ENCODE measurements around the gene TBK1.

TBK1 gene

DNA sequence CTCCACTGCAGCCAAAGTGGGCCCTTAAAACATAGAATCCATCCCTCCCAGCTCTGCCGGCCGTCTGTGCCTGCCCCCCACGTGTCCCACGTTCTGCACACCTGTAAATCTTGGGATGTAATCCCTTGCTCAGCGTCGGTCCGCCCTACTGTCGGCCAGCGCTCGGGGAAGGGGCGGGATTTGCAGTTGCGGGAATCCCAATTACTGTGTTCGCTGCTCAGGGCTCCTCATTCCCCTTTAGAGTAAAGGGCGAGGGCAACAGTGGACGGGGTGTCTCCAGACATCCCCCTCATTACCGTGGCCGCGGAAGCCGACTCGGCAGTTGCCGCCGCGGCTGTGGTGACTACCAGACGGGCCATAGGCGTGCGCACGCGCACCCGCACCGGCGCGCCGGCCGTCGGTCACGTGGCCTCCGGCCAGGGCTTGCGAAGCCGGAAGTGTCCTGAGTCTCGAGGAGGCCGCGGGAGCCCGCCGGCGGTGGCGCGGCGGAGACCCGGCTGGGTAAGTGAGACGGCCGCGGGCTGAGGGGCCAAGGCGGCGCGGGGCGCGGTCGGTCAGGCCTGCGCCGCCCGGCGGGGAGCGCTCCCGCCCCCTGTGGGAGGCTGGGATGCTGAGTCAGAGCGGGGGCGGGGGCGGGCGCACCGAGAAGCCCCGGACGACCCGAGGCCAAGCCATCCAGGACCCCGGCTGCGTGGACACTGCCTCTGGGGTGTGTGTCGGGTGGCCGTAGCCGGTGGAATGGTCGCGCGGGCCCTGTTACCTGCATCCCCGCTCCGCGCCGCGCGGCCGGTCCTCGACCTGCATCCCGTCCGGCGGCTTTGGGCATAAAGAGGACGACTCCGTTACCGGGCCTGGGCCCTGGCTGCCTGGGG, at the start of gene TBK1:
Gene TBK1 (plus strand): TSS at position 434 of the 872 bp plus-strand sequence. CDS start 3,751 bp downstream, outside the sequence.
- in situ Hi-C loops (cut with MboI; ENCODE audit: low pct_unique_long_range_greater_than_20kb, low sequenced_read_pairs, unreplicated experiment): no loop called here
- peak; percentile 94 for DNase-seq (ENCODE audit: low spot score)
- TF ChIP-seq, protein P1, sequence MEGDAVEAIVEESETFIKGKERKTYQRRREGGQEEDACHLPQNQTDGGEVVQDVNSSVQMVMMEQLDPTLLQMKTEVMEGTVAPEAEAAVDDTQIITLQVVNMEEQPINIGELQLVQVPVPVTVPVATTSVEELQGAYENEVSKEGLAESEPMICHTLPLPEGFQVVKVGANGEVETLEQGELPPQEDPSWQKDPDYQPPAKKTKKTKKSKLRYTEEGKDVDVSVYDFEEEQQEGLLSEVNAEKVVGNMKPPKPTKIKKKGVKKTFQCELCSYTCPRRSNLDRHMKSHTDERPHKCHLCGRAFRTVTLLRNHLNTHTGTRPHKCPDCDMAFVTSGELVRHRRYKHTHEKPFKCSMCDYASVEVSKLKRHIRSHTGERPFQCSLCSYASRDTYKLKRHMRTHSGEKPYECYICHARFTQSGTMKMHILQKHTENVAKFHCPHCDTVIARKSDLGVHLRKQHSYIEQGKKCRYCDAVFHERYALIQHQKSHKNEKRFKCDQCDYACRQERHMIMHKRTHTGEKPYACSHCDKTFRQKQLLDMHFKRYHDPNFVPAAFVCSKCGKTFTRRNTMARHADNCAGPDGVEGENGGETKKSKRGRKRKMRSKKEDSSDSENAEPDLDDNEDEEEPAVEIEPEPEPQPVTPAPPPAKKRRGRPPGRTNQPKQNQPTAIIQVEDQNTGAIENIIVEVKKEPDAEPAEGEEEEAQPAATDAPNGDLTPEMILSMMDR (IDR thresholded peaks at IDR 0.05; ENCODE audit: extremely low read depth, insufficient read depth, missing control alignments): no peak

DNA sequence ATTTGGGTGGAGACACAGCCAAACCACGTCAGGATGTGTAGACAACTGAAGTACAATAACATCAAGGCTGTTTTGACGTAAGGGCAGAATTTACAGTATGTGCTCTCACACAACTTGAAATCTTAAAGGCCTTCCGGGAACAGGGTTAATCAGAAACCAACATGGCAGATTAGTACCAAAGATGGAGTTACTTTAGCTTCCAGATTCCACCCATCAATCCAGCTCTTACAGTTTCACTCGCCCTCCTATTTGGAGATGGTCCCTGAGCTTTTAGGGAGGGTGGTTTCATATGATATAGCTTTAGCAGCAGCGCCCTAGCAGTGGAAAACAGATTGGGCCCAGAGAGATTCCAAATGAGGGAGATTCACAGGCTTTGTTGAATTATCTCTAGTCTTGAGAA, 49.7 kb upstream of the TBK1 start:
- TF ChIP-seq, protein P1 (IDR thresholded peaks at IDR 0.05; ENCODE audit: extremely low read depth, insufficient read depth, missing control alignments): no peak
- DNase-seq (ENCODE audit: low spot score): no peak
- in situ Hi-C loops (cut with MboI; ENCODE audit: low pct_unique_long_range_greater_than_20kb, low sequenced_read_pairs, unreplicated experiment): no loop called here

DNA sequence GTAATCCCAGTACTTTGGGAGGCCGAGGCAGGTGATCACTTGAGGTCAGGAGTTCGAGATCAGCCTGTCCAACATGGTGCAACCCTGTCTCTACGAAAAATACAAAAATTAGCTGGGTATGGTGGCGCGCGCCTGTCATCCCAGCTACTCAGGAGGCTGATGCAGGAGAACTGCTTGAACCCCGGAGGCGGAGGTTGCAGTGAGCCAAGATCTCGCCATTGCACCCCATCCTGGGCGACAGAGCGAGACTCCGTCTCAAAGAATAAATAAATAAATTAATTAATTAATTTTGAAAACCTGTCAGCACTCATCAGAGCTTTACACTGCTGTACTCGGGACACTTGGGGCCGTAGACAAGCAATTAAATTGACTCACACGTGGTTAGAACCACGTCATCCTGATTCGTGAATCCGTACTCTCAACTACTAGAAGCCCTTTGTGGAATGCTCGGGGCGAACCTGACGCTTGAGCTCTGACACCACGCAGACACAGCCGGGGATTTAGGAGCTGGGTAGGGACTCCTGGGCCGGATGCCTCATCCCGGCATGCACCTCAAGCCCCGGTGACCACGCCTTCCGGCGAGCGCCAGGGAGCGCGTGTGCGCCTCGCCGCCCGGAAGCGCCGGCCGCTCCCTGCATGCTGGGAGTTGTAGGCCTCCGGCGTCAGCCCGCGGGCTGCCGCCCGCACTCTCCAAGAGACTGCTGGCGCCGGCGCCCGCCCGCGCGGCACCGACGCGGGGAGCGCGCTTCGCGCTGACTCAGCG, 48.0 kb upstream of the TBK1 start, which contains the start of gene XPOT:
Gene XPOT (plus strand): TSS at position 686 of the 763 bp plus-strand sequence. CDS start 5,644 bp downstream, outside the sequence.
- in situ Hi-C loops (cut with MboI; ENCODE audit: low pct_unique_long_range_greater_than_20kb, low sequenced_read_pairs, unreplicated experiment): no loop called here

DNA sequence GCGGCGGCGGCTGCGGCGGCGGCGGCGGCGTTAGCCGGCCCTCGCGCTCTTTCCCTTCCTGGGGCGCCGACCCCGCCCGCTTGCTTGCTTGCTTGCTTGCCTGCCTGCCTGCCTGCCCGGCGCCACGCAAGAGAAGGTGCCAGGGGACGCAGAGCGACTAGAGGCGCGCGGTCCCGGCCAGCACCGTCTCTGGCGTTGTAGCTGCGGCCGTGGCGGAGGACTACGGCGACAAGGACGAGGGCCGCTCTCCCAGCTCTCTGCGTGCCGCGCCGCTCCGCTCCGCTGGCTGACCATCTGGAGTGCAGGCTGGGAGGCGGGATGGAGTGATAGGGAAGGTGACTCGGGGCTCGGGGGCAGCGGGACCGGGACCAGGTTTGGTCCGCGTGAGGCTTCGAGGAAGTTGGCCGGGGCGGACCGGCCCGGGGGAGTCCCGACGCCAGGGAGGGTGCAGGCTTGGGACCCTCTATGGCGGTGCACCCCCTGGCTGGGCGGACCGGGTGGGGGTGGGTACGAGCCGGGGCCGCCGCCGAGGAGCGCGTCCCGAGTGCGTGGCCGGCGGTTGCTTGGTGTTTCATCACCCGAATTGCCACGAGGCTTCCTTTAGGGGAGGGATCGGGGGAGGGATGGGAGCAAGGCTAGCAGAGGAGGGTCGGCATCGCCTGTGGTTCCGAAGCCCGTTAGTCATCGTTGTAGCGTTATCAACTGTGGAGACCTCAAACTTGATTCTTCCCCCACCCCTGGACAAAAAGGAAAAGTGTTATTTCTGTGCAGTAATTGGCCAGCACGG, 47.3 kb upstream of the TBK1 start:
- peak; percentile 59 for DNase-seq (ENCODE audit: low spot score)
- in situ Hi-C loops (cut with MboI; ENCODE audit: low pct_unique_long_range_greater_than_20kb, low sequenced_read_pairs, unreplicated experiment): no loop called here
- TF ChIP-seq, protein P1 (IDR thresholded peaks at IDR 0.05; ENCODE audit: extremely low read depth, insufficient read depth, missing control alignments): no peak

More for the DNA sequence above, 48.0 kb upstream of the TBK1 start, which contains the start of gene XPOT:
- TF ChIP-seq, protein P1 (IDR thresholded peaks at IDR 0.05; ENCODE audit: extremely low read depth, insufficient read depth, missing control alignments): no peak
- DNase-seq (ENCODE audit: low spot score): peak; percentile 96

- DNase-seq (ENCODE audit: low spot score): no peak
- TF ChIP-seq, protein P1 (IDR thresholded peaks at IDR 0.05; ENCODE audit: extremely low read depth, insufficient read depth, missing control alignments): no peak
- in situ Hi-C loops (cut with MboI; ENCODE audit: low pct_unique_long_range_greater_than_20kb, low sequenced_read_pairs, unreplicated experiment): no loop called here
Observed at GRCh38 chr12:64407342-64408223, 44.3 kb upstream of the TBK1 start.
